KMS-11 (cell line): ENCODE data around the gene DIS3L2.

ENCODE experiments used
- H2AFZ ChIP-seq: fragments of 200-600 bp; sonication (generic); 2 replicates; pipeline ENCODE4 v1.6.1; 2016; ENCODE audit warnings: antibody characterized with exemption, mixed run types, low read depth
- H3K27ac ChIP-seq: fragments of 200-600 bp; sonication (generic); 2 replicates; pipeline ENCODE4 v1.6.1; 2016; ENCODE audit warnings: mild to moderate bottlenecking, mixed run types
- H3K27me3 ChIP-seq: fragments of 200-600 bp; sonication (generic); 2 replicates; pipeline ENCODE4 v1.6.1; 2017; ENCODE audit warnings: mild to moderate bottlenecking, low read depth, mixed run types, moderate library complexity; ENCODE audit not compliant: insufficient read depth
- H3K36me3 ChIP-seq: fragments of 200-600 bp; sonication (generic); 2 replicates; pipeline ENCODE4 v1.6.1; 2017; ENCODE audit warnings: mild to moderate bottlenecking, mixed run types; ENCODE audit not compliant: insufficient read depth
- H3K4me1 ChIP-seq: fragments of 200-600 bp; sonication (generic); 2 replicates; pipeline ENCODE4 v1.6.1; 2016; ENCODE audit warnings: mild to moderate bottlenecking, low read depth, mixed run types; ENCODE audit not compliant: poor library complexity, severe bottlenecking
- H3K4me2 ChIP-seq: fragments of 200-600 bp; sonication (generic); 2 replicates; pipeline ENCODE4 v1.7.0; 2016; ENCODE audit warnings: mild to moderate bottlenecking, mixed run types
- H3K4me3 ChIP-seq: fragments of 200-600 bp; sonication (generic); IDR thresholded peaks from 2 replicates; pipeline ENCODE4 v1.6.1; 2017; ENCODE audit warnings: low read depth, low read length, mixed read lengths; ENCODE audit not compliant: insufficient read depth
- H3K79me2 ChIP-seq: fragments of 200-600 bp; sonication (generic); 2 replicates; pipeline ENCODE4 v1.6.1; 2016; ENCODE audit warnings: low read depth, mixed run types; ENCODE audit not compliant: insufficient read depth
- H3K9ac ChIP-seq: fragments of 200-600 bp; sonication (generic); 2 replicates; pipeline ENCODE4 v1.6.1; 2016; ENCODE audit warnings: mild to moderate bottlenecking, mixed run types
- H4K20me1 ChIP-seq: fragments of 200-600 bp; sonication (generic); 2 replicates; pipeline ENCODE4 v1.6.1; 2016; ENCODE audit warnings: mild to moderate bottlenecking, mixed run types; ENCODE audit not compliant: insufficient read depth
- CTCF ChIP-seq: fragments of 200-600 bp; sonication (generic); conservative IDR thresholded peaks from 2 replicates; pipeline ENCODE4 v1.6.1; 2017; ENCODE audit warnings: low read depth, mild to moderate bottlenecking, antibody characterized with exemption, low read length, moderate library complexity, mixed read lengths

Gene DIS3L2

GRCh38 chr2:232300894-232301387, 339.4 kb downstream of the DIS3L2 start:
- H3K4me2 ChIP-seq, result no peak overlapping the region
- H2AFZ ChIP-seq, result no peak overlapping the region
- H3K9ac ChIP-seq, result no peak overlapping the region

DNA sequence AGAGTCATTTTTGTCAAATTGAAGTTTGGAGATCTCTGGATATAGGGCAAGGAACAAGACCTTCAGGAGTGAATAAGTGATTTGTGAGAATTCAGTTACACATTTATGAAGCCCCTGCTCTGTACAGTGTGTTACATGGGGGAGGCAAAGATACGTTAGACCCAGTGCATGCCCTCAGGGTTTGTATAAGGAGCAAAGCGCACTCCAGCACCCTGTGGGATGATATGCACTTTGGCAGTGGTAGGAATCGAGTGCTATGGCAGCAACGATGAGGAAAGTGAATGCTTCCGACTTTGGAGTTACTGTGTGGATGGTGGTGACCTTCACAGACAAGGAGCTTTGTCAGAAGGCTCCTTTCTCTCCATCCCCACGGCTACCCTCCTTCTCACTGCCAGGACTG, 342.7 kb downstream of the DIS3L2 start:
- no peak overlapping the region for H3K27ac ChIP-seq
- no peak overlapping the region for H3K9ac ChIP-seq
- no peaks in the 10 kb centered on the region for H3K79me2 ChIP-seq
- no peak for TF ChIP-seq CTCF
- H3K4me3 ChIP-seq, result no peak overlapping the region
- H3K4me2 ChIP-seq, result no peak overlapping the region
- H3K27me3 ChIP-seq, result no peaks in the 10 kb centered on the region
- H2AFZ ChIP-seq, result no peak overlapping the region
- H3K4me1 ChIP-seq, result no peaks in the 10 kb centered on the region
- H4K20me1 ChIP-seq, result no peaks in the 10 kb centered on the region
- no peaks in the 10 kb centered on the region for H3K36me3 ChIP-seq

More at GRCh38 chr2:232300894-232301387, 339.4 kb downstream of the DIS3L2 start:
- Histone ChIP-seq H3K4me1 (no peaks in the 10 kb centered on the region), H3K27me3 (no peaks in the 10 kb centered on the region), H3K36me3 (no peaks in the 10 kb centered on the region), H4K20me1 (no peaks in the 10 kb centered on the region), H3K4me3 (no peak overlapping the region), H3K79me2 (no peaks in the 10 kb centered on the region), H3K27ac (no peak overlapping the region)
- no peak for TF ChIP-seq CTCF

- Histone ChIP-seq H3K4me2 (no peak overlapping the region), H2AFZ (no peak overlapping the region), H3K4me1 (no peaks in the 10 kb centered on the region), H3K9ac (no peak overlapping the region), H3K79me2 (no peaks in the 10 kb centered on the region), H3K27me3 (no peaks in the 10 kb centered on the region), H4K20me1 (no peaks in the 10 kb centered on the region), H3K36me3 (no peaks in the 10 kb centered on the region), H3K27ac (no peak overlapping the region), H3K4me3 (no peak overlapping the region)
- TF ChIP-seq CTCF, result no peak
These were observed 345.3 kb downstream of the DIS3L2 start for GRCh38 chr2:232306741-232307305.

- no peak overlapping the region for H3K27ac ChIP-seq
These were observed 346.3 kb downstream of the DIS3L2 start for GRCh38 chr2:232307854-232308253.

More at GRCh38 chr2:232307854-232308253, 346.3 kb downstream of the DIS3L2 start:
- H3K4me1 ChIP-seq, result no peaks in the 10 kb centered on the region
- TF ChIP-seq CTCF, result no peak
- H3K79me2 ChIP-seq, result no peaks in the 10 kb centered on the region
- no peak overlapping the region for H3K4me3 ChIP-seq
- H3K36me3 ChIP-seq, result no peaks in the 10 kb centered on the region
- no peak overlapping the region for H2AFZ ChIP-seq
- no peak overlapping the region for H3K9ac ChIP-seq
- no peaks in the 10 kb centered on the region for H4K20me1 ChIP-seq
- no peak overlapping the region for H3K4me2 ChIP-seq
- no peaks in the 10 kb centered on the region for H3K27me3 ChIP-seq
